ENCODE data around the gene CCNI.
A peak's percentile ranks its signal among the peaks of the same experiment; 100 is the strongest.

Gene CCNI

DNA sequence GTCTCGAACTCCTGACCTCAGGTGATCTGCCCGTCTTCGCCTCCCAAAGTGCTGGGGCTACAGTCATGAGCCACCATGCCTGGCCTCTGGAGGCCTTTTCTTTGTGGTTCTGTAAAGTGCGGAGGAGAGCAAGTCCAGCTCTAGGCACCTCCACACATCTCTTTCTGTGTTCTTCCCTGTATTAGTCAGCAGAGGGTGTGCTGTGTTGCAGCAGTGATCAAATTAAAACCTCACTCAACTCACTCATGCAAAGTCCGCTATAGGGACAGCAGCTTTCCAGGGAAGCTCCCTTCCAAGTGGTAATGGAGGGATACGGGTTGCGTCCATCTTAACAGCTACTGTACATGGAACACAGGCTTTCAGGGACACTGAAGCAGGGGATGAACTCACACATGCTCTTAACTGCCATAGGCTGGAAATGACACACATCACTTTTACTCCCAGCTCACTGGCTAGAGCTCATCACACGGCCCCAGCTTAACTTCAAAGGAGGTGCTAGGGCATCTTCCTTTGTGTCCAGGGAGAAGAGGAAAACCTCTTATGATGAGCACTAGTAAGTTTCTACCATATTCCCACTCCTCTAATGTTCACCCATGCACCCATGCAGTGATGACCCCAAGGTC, 45.2 kb upstream of the CCNI start:
- peak; percentile 4 for DNase-seq (ENCODE audit: low read depth)
- TF ChIP-seq, protein P1, sequence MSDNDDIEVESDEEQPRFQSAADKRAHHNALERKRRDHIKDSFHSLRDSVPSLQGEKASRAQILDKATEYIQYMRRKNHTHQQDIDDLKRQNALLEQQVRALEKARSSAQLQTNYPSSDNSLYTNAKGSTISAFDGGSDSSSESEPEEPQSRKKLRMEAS (IDR thresholded peaks at IDR 0.05; ENCODE audit: low read depth, low read length) = no peak
- no peak for TF ChIP-seq POLR2A (IDR thresholded peaks at IDR 0.05; ENCODE audit: extremely low read depth, insufficient read length)
- TF ChIP-seq, protein P2, sequence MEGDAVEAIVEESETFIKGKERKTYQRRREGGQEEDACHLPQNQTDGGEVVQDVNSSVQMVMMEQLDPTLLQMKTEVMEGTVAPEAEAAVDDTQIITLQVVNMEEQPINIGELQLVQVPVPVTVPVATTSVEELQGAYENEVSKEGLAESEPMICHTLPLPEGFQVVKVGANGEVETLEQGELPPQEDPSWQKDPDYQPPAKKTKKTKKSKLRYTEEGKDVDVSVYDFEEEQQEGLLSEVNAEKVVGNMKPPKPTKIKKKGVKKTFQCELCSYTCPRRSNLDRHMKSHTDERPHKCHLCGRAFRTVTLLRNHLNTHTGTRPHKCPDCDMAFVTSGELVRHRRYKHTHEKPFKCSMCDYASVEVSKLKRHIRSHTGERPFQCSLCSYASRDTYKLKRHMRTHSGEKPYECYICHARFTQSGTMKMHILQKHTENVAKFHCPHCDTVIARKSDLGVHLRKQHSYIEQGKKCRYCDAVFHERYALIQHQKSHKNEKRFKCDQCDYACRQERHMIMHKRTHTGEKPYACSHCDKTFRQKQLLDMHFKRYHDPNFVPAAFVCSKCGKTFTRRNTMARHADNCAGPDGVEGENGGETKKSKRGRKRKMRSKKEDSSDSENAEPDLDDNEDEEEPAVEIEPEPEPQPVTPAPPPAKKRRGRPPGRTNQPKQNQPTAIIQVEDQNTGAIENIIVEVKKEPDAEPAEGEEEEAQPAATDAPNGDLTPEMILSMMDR (IDR thresholded peaks at IDR 0.05; ENCODE audit: low read depth, low read length) = no peak
- TF ChIP-seq MYC (IDR thresholded peaks at IDR 0.05; ENCODE audit: low read depth, low read length) = no peak
- no peak overlapping the region for H3K4me3 ChIP-seq (ENCODE audit: low read depth, low read length)

DNA sequence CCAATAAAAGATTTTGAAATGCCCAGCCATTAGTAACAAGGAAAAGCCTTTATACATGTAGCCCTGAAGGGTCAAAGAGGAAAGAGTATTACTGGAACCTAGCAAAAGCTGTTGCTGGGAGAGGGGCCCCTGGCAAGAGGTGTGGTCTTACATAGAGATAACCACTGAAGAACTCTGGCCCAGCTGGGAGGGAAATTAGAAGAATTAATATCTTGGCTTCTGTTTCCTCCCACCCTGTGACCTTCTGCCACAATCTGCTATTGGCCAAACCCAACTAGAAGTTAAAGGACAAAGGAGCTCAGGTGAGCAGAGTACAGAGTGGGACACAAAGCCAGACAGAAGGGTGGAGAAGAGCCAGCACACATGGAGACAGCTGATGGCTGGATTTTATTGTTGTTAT, 41.9 kb upstream of the CCNI start:
- no peak overlapping the region for H3K4me3 ChIP-seq (ENCODE audit: low read depth, low read length)
- TF ChIP-seq, protein P2 (IDR thresholded peaks at IDR 0.05; ENCODE audit: low read depth, low read length) = no peak
- TF ChIP-seq, protein P1 (IDR thresholded peaks at IDR 0.05; ENCODE audit: low read depth, low read length) = no peak
- TF ChIP-seq POLR2A (IDR thresholded peaks at IDR 0.05; ENCODE audit: extremely low read depth, insufficient read length) (no peak), MYC (IDR thresholded peaks at IDR 0.05; ENCODE audit: low read depth, low read length) (no peak)
- no peak for DNase-seq (ENCODE audit: low read depth)

DNA sequence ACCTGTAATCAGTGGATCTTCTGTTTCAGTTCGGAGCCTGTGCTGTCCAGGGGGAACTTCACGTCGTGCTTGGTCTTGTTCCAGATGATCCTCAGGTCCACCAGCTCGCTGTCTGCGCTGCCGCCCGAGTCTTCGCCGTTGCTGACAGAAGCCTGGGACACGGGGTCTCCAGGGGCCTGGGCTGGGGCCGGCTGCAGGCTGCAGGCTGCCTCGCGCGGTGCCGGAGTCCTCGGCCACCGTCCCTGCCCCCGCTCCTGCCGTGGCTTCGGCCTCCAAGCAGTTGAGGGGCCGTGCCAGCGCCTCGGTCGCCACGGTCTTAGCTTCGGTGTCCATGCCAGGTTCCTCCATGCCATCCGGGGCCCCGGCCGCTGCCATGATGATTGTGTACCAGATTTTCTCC, 37.3 kb upstream of the CCNI start:
- DNase-seq (ENCODE audit: low read depth) = no peak
- no peak overlapping the region for H3K4me3 ChIP-seq (ENCODE audit: low read depth, low read length)
- TF ChIP-seq MYC (IDR thresholded peaks at IDR 0.05; ENCODE audit: low read depth, low read length) (no peak), POLR2A (IDR thresholded peaks at IDR 0.05; ENCODE audit: extremely low read depth, insufficient read length) (no peak)
- TF ChIP-seq, protein P1 (IDR thresholded peaks at IDR 0.05; ENCODE audit: low read depth, low read length) = no peak
- TF ChIP-seq, protein P2 (IDR thresholded peaks at IDR 0.05; ENCODE audit: low read depth, low read length) = no peak

DNA sequence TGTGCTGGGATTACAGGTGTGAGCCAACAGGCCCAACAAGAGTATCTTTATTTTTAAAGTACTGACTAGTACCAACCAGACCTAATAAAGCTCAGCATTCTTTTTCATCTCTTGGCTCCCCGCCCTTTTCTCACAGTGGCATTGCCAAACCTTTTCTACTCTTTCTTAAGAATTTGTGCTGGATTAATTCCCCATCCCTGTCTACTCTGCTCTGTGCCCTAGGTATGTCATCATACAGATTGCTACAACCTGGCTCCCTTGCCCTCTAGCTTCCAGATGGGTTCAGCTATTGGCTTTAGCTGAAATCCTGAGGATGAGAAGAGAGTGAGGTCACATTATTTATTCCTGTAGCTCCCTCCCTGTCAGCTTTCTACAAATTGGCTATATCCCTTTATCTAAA, 34.9 kb upstream of the CCNI start:
- DNase-seq (ENCODE audit: low read depth) = no peak
- TF ChIP-seq MYC (IDR thresholded peaks at IDR 0.05; ENCODE audit: low read depth, low read length) (no peak), POLR2A (IDR thresholded peaks at IDR 0.05; ENCODE audit: extremely low read depth, insufficient read length) (no peak)
- TF ChIP-seq, protein P2 (IDR thresholded peaks at IDR 0.05; ENCODE audit: low read depth, low read length) = no peak
- TF ChIP-seq, protein P1 (IDR thresholded peaks at IDR 0.05; ENCODE audit: low read depth, low read length) = no peak
- no peak overlapping the region for H3K4me3 ChIP-seq (ENCODE audit: low read depth, low read length)

DNA sequence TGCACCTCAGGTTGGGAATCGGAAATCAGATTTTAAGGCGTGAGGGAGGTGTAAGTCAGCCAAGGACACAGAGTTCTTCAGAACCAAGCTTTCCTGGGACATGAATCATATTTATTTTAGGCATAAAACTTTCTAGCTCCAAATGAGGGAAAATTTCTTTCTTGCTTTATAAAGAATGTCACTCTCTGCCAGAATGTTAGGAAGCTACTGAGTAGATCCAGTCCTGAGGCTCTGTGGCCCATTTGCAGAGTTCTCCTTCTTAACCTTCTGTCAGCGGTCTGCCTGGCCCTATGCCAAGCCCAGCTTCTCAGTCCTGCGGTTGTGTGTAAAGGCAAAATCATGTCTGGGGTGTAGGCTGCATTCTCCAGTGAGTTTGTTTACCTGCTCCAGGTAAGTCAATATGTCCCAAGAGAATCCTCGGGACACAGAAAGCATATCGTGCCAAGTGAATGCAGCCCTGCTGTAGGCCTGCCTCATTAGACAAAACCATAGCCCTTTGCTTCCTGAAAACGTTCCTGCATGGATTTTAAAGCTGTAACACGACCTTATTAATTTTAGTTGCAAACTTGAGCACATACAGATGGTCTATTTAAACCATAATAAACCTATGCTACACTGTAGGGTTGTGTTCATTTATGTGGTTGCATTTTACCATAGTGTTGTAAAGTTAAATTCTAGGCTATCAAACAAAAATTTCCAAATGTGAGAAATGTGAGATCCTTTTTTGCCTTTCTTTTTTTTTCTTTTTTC, 29.2 kb upstream of the CCNI start:
- DNase-seq (ENCODE audit: low read depth) = no peak
- TF ChIP-seq POLR2A (IDR thresholded peaks at IDR 0.05; ENCODE audit: extremely low read depth, insufficient read length) = no peak
- TF ChIP-seq, protein P2 (IDR thresholded peaks at IDR 0.05; ENCODE audit: low read depth, low read length) = no peak
- no peak for TF ChIP-seq MYC (IDR thresholded peaks at IDR 0.05; ENCODE audit: low read depth, low read length)
- no peak overlapping the region for H3K4me3 ChIP-seq (ENCODE audit: low read depth, low read length)

Measured in NB4 (cell line).